Left kidney (tissue), 2 donors: Measurements from ENCODE around the gene GMEB2. TPM values are rescaled to one million over a fixed set of nuclear protein-coding genes. Genes with fewer than 3 reads are reported as not detected.
"Not testable (repeated sequence)": the region's sequence is repeated elsewhere in the genome, so short reads cannot be mapped to it uniquely, and the experiment has no call there.

Experiments used
- DNase-seq: peaks from one replicate; pipeline ENCODE4 v3.0.0-alpha.2; 2013
- polyA plus RNA-seq: library from polyadenylated mRNA; unstranded; fragments of 120-200 nt; gene quantifications from one replicate; pipeline ENCODE4 v1.2.1, GENCODE V29; 2013; ENCODE audit not compliant: insufficient read length

GMEB2 gene
- polyA plus RNA-seq, 1 donor: 10.7 TPM

DNA sequence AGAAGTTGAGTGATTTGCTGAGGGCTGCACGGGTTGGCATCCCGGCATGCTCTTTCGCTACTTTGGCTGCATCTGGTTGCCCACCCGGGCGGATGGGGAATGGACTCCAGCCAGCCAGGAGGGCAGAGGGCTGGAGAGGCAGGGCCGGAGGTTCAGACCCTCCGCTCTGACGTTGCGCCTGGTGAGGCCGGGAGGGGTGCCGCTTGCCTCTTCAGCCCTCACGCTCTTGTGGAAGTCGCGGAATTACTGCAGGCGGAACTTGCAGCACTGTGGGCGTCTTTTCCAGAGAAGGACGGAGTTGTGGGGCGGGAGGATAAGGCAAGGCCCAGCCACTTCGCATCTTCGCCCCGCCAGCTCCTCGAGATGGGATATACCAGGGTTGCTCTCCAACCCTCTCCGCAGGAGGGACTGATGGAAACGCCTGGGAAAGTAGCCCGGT lies 31.9 kb upstream of the GMEB2 start:
- DNase-seq: no peak

DNA sequence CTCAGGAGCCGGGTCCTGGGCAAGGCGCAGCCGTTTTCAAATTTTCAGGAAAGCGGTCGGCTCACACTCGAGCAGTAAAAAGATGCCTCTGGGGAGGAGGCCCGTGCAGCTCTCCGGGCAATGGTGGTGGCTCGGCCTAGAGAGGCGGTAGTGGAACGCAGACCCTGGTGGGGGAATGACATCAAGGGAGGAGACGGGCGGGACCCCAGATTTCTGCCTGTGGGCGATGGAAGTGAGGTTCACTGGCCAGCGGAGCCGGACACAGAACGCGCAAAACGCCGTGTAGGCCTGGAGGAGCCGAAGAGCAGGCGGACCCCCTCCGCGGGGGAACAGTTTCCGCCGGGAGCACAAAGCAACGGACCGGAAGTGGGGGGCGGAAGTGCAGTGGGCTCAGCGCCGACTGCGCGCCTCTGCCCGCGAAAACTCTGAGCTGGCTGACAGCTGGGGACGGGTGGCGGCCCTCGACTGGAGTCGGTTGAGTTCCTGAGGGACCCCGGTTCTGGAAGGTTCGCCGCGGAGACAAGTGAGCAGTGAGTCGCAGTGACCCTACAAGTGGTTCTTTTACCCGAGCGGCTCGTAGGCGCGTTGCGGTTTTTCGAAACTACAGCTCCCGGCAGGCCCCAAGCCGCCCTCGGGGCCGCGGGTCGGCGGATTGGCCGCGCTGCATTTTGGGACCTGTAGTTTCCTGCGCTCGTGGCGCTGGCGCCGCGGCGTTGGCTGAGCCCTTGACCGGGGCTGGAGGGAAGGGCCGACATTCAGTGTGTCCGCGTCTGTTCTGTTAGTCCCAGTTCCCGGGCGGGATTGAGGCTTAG lies 31.2 kb upstream of the GMEB2 start, which contains the start of gene RTEL1:
Gene RTEL1, plus strand, starts transcription at position 376 of the 812 bp plus-strand sequence. CDS start 1,091 bp downstream, outside the sequence.
- peak; percentile 92 for DNase-seq

GRCh38 chr20:63657260-63657936 lies 30.5 kb upstream of the GMEB2 start:
- DNase-seq: no peak

DNA sequence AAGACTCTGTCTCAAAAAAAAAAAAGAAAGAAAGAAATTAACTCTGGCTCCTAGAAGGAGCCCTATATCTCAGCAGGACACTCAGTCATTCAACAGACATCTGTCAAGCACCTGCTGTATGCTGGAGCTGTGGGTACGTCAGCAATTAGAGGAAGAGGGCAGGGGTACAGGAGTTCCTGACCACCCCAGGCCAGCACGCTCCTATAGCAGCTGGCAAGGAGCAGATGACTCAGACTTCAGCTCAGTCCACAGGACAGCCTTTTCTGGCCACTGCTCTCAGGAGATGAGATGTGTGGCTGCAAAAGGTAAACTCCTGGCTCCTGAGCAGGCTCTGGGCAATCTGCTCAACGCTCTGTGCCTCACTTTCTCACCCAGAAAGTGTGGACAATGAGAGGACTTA lies 29.6 kb upstream of the GMEB2 start:
- no peak for DNase-seq

DNA sequence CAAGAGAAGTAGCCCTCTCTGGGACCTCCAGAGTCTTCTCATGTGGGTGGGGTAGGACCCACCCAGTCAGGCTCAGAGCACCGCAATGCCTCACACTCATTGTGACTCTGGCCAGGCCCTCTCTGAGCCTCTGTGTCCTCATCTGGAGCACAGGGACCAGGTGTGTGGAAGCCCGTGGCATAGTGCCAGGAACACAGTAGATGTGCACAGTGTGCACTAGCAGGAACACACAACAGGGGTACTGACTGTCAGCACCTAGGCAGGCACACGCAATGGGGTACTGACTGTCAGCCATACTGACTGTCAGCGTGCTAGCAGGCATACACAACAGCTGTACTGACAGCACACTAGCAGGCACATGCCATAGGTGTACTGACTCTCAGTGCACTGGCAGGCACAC lies 28.3 kb upstream of the GMEB2 start:
- DNase-seq: no peak

GRCh38 chr20:63653974-63654668 lies 27.2 kb upstream of the GMEB2 start:
- no peak for DNase-seq

GRCh38 chr20:63653041-63653973 lies 26.4 kb upstream of the GMEB2 start, which contains the start of gene STMN3:
STMN3 (minus strand) TSS chr20:63653424; CDS start chr20:63653345, 79 bp downstream.
- DNase-seq: peak; percentile 91

DNA sequence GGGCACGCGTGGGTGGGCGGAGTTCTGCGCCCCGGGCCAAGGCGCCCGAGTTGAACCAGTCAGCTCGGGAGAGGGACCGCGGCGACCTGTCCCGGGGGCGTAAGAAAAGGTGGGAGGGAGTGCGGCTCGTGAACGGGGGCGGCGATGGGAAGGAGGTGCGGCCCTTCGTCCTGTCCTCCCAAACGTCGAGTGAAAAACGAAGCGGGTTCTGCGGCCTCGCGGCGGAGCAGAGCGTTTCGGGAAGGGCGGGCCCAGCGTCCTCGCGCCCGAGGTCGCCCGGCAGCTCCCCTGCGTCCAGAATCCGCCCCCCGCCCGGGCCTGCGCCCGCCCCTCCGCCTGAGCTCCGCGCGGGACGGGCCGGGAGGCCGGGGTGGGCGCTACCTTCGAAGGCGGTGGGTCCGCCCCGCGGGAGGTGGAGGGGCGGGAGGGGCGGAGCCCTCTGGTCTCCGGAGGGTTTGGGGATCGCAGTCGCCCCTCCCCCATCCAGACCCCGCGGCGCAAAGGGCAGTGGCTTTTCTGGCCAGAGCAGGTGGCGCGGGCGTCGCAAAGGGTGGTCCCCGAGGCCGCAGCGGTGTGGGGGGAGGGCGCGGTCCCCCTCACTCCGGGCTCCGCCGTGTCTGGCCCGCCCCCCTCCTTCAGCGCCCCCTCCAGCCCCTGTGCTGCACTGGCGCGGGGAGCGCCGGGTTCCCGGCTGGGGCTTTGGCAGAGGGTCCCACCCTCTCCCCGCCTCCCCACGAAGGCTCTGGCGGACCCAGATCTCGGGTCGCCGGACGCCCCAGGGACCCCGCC lies 25.5 kb upstream of the GMEB2 start:
- no peak for DNase-seq

GRCh38 chr20:63651942-63652191 lies 25.0 kb upstream of the GMEB2 start:
- DNase-seq: no peak

- DNase-seq: not testable (repeated sequence)
Observed at GRCh38 chr20:63650486-63650885, 23.6 kb upstream of the GMEB2 start.

DNA sequence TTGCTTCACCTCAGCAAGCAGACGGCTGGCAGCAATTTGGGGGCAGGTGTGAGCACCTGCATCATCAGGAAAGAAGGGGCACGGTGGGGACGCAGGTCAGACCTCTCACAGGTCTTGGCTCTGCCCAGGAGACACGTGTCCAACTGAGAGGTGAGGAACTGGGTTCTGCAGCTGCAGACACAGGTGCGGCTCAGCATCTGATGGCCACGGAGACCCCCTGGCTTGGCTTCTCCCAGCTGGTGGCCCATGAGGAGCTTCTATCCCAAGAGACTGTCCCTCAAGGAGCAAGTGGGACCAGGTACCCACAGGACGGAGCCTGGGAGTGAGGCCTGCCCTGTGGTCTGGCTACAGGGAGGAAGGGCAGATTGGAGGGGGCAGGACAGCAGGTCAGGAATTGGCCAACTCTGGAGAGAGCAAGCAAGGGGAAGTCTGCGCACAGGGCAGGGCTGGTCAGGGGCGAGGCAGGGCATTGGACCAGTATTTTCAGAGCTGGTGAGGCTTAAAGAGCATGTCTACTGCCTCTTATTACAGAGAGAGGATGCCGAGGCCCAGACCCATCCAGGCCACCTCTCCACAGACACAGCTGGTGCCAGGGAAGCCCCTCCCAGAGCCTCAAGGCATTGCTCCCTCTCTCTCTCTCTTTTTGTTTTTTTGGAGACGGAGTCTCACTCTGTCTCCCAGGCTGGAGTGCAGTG lies 22.1 kb upstream of the GMEB2 start:
- DNase-seq: no peak

DNA sequence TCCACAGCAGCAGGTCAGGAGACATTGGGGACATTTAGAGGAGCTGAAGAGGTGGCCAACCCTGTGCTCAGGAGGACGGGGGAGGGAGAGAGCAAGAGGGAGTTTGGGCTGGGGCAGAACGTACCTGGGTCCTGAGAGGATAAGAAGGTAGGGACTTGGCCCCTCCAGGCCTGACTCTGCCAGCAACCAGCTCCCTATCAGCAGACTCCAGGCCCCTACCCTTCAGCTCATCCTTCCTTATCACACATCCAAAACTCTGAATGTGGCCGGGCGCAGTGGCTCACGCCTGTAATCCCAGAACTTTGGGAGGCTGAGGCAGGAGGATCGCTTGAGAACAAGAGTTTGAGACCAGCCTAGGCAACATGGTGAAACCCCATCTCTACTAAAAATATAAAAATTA lies 21.3 kb upstream of the GMEB2 start:
- no peak for DNase-seq

DNA sequence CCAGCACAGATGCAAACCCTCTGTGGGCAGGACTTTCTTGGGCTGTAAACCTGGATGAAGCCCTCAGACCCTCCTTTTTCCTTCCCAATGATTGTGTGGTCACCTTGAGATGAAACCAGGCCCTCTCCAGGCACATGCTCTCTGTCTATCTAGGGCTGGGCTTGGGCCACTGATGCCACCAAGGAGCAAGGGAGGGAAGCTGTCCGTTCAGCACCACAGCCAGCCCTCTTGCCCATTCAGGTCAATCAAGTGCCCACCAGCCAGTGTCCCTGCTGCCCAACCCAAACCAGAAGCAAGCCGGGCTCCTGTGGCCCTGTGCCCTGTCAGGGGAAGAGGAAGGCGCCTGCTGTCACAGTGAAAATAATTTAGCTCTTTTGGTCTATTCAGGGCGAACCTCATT lies 18.3 kb upstream of the GMEB2 start:
- DNase-seq: no peak

DNA sequence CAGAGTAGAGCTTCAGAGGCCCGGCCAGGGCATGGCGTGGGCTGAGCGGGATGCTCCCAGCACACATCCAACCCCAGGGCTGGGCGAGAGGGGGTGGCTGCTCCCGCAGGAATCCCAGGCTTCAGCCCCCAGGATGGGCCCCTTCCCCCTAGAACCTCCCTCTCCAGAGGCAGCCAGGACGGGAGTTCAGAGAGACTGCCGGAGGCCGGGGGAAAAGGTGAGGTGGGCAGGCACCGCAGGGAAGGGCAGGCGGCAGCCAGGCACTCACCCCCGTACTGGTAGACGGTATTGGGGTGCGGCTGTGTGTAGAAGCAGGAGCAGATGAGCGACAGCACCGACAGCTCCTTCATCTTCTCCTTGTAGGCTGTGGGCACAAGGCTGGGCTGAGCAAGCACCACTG lies 17.0 kb upstream of the GMEB2 start:
- no peak for DNase-seq

DNA sequence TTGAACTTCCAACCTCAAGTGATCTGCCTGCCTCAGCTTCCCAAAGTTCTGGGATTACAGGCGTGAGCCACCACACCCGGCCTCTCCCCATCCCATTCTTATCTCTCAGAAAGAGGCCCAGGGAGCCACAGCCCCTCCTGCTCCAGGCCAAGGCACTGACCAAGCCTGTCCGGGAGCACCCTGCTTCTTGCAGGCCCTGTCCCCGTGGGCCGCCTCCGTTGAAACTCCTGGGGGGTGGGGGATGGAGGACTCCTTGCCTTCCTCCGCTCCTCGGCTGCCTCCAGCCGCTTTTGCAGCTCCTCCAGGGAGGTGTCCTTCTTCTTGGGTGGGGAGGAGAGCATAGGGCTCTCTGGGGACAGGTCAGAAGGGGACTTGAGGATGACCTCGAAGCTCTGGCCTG lies 16.6 kb upstream of the GMEB2 start:
- DNase-seq: no peak

DNA sequence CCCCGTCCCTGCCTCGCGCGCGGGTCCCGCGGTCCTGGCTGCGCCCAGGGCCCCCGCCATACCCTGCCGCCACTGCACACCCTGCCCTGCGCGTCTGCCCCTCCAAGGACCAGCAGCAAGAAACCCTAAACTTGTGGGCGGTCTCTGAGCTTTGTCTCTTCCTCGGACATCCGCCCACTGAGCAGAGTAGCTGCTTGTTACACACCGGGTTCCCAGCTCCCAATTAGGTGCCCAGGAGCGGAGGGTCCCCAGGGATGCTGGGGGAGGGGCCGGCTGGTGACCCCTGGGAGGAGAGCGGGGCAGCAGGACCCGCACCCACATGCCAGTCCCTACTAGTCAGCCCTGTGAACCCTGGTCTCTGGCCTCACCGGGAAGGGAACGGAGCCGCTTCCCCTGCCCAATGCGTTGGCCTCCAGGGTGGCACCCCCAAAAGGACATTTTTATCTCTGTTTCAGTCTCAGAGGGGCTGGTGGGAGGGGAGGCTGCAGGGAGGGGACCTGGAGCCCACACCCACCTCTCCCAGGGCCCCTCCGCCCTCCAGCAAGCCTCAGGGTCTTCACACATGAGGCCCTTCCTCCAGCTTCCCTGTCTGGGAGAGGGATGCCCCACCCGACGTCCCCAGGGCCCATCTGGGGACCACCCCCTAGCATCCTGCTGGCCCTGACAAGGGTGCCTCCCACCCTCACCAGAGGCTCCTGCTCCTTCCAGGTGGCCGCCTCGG lies 15.8 kb upstream of the GMEB2 start:
- no peak for DNase-seq

- peak; percentile 83 for DNase-seq
Observed at GRCh38 chr20:63641792-63642523, 15.1 kb upstream of the GMEB2 start.

- no peak for DNase-seq
Observed at GRCh38 chr20:63641146-63641791, 14.4 kb upstream of the GMEB2 start.
